Stimulated activated CD4-positive, alpha-beta T cell treated with anti-CD3 and anti-CD28 coated beads, Interleukin-2, amount 100 ng/mL, for 4 hours (primary cell): Measurements from ENCODE around the gene COA4.

ENCODE experiments used
- DNase-seq: peaks from one replicate; pipeline ENCODE4 v3.0.0-alpha.2; 2020; ENCODE audit warnings: low read depth

The COA4 gene

DNA sequence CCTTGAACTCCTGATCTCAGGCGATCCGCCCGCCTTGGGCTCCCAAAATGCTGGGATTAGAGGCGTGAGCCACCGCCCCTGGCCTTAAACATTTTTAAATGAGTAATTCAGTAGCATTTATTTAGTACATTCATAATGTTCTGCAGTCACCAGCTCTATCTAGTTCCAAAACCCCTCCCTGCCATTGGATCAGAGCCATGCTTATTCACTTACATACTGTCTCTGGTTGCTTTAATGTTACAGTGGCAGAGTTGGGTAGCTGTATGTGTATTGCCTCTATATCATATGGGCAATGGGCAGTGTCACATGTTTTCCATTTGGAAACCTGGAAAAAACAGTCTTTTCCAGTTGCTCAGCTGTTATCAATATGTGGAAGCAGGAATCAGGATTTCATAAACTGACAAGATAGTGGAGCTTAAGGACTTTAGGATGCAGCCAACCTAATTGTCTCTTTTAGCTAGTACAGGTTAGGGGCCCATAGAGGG is 10.5 kb downstream of the COA4 start:
- no peak for DNase-seq

DNA sequence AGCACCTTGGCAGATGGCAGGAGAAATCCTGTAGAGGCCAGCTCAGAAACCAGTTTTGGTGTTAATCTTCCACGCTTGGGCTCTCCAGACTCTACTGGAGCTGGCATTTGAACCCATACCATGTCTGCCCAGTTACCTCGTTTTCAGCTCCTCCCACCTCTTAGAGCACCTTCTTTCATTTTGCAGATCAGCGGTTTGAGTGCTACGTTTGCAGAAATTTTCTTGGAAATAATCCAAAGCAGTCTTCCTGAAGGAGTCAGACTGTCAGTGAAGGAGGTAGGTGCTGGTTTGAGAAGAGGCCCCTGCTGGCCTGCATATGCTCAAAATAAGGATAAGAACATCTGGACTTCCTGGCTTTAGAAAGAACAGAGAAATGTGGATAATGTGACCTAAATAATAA is 13.7 kb downstream of the COA4 start:
- DNase-seq = no peak

DNA sequence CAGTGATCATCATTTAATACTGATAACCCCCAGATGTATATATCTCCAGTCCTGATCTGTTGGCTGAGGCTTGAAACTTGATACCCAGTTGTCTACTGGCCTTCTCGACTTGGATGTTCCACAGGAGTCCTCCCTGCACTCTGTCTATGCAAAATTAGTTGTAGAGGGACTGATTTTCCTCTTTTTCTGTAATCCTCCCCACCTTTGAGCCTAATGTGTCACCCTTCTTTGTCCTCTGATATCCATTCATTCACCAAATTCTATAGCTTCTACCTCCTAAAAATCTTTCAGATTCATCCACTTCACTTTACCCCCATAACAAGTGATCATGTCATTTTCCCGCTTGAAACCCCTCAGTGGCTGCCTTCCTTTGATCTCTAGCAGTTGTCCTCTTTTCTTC is 16.4 kb downstream of the COA4 start:
- no peak for DNase-seq

DNA sequence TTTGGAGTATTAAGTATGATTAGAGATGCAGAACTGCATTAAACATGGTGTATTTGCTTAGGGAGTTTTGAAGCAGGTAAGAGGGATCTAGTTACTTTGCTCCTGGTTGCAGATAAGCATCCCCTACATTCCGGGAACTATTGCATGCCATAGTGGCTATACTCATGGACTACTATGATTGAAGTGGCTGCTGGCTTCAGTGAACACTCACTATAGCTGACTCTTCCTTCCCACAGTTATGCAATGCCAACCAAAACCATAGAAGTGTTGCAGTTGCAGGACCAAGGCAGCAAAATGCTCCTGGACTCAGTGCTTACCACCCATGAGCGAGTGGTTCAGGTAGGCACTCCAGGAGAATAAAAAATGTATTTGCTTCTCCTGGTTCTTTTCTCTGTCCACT is 17.0 kb downstream of the COA4 start:
- no peak for DNase-seq

DNA sequence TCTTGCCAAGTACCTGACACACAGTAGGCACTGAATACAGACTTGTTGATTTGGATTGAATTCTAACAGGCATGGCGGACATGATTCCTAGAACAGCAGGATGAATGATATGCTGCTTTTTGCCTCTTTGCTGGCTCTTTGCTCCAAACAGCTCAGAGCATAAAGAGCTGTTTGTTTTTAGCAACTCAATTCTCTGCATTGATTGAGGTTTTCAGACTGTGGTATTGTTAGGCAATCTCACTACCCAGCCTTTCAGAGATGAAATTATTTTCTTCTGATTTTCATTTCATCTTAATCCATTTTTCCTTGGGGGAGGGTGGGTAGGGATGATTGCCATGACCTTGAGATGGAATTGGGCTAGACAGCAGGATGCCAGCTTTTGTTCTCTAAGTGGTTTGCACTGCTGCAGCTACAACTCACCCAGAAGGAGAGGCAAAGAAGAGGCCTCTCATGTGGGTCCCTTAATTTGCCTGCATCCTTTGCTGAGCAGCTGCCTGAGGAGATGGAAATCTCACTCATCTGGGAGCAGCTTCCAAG is 20.5 kb downstream of the COA4 start:
- DNase-seq = no peak

DNA sequence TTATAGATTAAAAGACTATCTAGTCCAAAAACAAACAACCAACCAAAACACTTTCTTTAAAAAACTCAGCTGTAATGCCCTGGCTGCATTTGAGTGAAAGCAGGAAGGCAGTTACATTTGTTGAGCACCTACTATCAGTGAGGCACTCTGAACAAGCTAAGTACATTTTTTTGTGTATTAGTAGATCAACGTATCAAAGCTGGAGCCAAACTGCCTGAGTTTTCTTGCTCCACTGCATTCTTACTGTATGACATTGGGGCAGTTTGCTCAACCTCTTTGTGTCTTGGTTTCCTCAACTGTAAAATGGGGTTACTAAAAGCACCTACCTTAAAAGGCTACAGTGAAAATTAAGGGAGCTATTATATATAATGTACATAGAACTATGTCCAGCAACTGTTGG is 22.0 kb downstream of the COA4 start:
- DNase-seq = no peak

DNA sequence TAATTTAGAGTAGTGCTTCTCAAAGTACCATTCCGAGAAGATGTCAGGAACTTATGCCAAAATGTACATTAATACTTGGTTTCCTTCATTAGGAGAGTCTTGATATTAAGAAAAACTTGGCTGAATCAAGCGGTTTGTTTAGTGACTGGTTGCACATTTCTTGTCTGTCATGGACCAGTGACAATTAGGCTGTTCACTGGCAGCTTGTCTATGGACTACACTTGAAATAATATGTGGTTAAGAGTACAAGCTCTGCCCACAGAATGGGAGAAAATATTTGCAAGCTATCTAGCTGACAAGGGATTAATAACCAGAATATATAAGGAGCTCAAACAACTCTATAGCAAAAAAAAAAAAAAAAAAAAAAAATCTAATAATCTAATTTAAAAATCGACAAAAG is 24.6 kb downstream of the COA4 start:
- no peak for DNase-seq

DNA sequence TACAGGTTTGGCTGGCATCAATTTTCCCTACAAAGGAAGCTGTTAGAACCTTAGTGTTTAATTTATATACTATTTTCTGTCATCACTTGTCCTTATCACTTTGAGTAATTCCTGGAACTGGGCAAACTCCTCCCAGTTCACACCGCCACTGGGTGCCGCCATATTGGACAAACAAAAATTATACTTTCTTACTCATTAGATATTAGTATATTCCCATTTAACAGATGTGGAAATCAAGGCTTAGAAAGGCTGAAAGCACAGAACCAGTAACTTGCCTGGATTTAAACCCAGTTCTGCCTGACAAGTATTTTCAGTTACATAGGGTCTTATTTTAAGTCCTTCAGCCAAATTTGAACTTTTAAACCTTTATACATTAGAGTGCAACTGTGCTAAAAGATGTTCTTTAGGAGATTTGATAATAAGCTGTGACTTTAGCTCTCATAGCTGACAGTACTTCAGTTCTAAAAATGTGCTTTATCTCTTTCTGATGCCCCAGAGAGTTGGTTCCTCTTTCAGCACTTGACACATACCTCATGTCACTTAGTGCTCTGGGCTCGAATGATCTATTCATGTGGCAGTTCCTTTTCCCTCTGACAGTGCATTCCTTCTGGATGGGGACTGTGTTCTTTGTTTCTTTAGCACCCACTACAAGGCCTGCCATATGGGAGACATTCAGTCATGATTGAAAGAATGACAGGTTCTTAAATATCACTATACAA is 25.4 kb downstream of the COA4 start:
- DNase-seq = no peak

DNA sequence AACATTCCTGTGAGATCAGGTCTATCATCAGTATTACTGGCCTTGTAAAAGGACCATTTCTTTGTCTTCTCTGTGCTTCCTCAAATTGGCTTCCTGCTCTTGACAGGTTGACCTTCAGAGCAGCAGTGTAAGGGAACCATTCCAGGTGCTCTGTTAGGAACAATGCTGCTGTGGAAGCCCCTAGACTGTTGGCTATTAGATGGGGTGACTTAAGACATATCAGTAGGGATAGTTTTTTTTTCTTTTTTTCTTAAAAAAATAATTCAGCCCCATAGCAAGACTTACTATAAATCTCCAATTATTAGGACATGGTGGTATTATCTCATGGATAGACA is 37.6 kb downstream of the COA4 start:
- DNase-seq = no peak

DNA sequence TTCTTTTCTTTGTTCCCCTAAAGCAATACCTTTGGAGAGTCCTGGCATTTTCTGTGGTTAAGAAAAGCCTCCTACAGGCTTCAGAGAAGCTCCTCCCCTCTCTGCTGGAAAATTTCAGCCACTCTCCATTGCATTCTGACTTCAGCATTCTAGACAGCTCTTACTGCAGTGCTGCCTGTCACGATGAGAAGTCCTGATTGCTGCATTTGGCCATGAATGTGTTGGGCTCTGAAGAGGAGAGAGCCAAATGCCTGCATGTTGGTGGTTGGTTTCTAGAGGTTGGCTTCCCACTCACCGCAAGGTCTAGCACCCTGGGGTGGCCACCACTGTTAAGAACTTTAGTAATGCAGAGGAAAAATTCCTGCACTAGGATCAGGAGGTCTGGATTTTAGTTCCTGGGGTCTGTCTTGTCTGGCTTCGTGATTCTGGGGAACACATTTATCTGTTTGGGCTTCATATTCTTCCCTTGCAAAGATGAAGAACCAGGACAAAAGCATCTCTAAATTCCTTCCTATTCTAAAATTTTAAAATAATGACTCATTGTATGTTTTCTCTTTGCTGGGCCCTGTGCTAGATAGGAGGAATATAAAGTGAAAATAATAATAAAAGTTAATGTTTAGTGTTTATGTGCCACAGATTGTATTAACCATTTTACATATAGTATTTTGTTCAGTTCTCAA is 38.1 kb downstream of the COA4 start:
- DNase-seq = no peak

DNA sequence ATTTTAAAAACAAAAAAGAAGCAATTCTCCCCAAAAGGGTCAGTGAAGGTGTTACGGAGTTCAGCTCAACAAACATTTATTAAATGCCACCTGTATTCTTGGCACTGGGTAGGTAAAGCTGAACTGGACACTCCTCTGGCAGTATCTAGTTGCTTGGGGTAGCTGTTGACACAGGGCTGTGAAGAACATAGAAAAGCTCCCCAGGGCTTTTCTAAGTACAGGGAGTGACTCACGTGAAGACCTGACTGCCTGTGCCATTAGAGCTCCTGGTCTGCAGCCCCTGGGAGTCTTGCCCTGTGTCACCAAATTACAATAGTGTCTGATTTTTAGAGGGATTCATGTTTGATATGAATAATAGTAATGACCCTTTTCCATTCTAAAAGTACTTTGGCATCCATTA is 43.6 kb downstream of the COA4 start:
- no peak for DNase-seq

DNA sequence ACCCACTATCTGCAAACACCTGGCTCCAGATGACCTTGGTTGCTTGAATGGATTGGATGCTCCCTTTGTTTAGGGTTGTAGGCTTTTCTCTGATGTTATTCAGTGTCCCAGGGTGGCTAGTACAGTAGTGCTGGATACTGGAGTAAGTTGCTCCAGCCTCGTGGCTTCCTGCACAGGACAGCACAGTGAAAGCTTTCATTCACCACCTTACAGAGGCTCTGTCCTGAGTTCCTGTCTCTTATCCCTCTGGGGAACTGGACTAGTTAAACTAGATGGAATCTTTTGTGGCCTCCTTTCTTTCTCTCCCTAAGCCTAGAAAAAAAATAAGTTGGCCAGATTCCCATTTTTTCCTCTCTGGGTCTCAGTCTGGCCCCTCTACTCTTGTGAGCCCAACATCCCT is 46.4 kb downstream of the COA4 start:
- no peak for DNase-seq
